Jurkat, Clone E6-1 (cell line): ENCODE measurements around the gene WDR76. TPM values are rescaled to one million over a fixed set of nuclear protein-coding genes. Genes with fewer than 3 reads are reported as not detected.
"Not testable (repeated sequence)": the region's sequence is repeated elsewhere in the genome, so short reads cannot be mapped to it uniquely, and the experiment has no call there.

Experiments used
- DNase-seq: peaks from one replicate; pipeline ENCODE4 v3.0.0-alpha.2; 2011; ENCODE audit warnings: low read depth, low spot score
- H3K4me3 ChIP-seq: 2 replicates; pipeline ENCODE4 v1.5.1; 2011; ENCODE audit warnings: mild to moderate bottlenecking, low read length, control low read depth, moderate library complexity
- polyA plus RNA-seq: library from polyadenylated mRNA; unstranded; fragments of >200 nt; gene quantifications from one replicate; pipeline ENCODE4 v1.2.1, GENCODE V29; 2012; ENCODE audit warnings: missing spikeins; ENCODE audit not compliant: insufficient read length, insufficient read depth

Gene WDR76
- 57.1 TPM for polyA plus RNA-seq

- peak; percentile 79 for DNase-seq
- peak within 1 kb of the TSS; percentile 83 for H3K4me3 ChIP-seq
These were observed at the start of gene WDR76 for GRCh38 chr15:43826508-43827341. WDR76 (plus strand) TSS chr15:43827002; CDS start chr15:43827033, 31 bp downstream.

DNA sequence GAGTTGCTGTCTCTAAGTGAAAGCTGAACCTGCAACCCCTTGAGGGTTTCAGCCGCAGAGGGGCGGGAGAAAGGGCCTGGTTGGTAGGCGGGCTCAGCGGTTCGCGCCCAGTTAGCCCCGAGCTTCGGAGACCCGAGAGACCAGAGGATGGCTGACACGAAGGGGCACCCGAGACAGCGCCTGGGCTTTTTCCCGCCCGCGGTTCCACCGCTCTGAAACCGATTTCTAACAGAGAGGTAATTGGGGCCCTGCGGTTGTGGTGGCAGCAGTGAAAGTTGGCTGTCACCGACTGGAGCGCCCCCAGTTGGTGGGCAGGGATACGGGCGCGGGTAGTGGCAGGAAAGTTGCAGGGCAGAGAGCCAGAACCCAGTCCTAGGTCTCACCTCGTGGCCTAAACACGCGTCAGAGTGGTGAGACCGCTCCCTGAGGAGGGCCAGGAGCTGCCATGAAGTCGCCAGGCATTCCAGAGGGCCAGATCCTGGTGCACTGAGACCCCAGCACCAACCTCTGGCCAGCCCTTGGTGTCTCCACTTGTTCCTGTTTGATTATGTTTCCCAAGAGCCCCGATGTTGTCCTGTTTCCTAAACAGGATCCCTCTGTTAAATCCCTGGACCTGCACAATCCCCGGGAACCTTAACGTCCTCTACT, 49.4 kb upstream of the WDR76 start:
- DNase-seq = peak; percentile 77
- H3K4me3 ChIP-seq = peak overlapping the region; percentile 76

GRCh38 chr15:43779016-43779415, 47.8 kb upstream of the WDR76 start:
- no peak overlapping the region for H3K4me3 ChIP-seq
- no peak for DNase-seq

DNA sequence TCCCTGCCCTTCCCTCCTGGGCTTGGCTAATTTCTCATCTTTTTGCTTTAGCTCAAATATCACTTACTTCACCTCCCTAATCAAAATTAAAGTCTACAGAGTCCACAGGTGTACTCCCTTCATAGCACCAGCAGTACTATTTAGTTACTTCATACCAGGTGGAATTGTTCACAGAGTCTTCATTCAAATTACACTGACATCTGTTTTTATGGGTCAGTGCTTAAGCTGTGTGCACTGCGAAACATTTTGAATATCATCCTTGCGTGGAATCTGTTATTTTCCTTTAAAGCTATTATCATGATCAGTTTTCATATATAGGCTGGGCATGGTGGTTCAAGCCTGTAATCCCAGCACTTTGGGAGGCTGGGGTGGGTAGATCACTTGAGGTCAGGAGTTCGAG, 37.4 kb upstream of the WDR76 start:
- DNase-seq = no peak
- no peak overlapping the region for H3K4me3 ChIP-seq

GRCh38 chr15:43791993-43792760, 34.6 kb upstream of the WDR76 start, which contains the start of gene SERF2:
SERF2 (plus strand) TSS chr15:43792320; CDS start chr15:43792377, 57 bp downstream.
- H3K4me3 ChIP-seq = peak within 1 kb of the TSS; percentile 100
- DNase-seq = peak; percentile 99

GRCh38 chr15:43792761-43793476, 33.9 kb upstream of the WDR76 start:
- H3K4me3 ChIP-seq = peak overlapping the region; percentile 100
- DNase-seq = no peak

DNA sequence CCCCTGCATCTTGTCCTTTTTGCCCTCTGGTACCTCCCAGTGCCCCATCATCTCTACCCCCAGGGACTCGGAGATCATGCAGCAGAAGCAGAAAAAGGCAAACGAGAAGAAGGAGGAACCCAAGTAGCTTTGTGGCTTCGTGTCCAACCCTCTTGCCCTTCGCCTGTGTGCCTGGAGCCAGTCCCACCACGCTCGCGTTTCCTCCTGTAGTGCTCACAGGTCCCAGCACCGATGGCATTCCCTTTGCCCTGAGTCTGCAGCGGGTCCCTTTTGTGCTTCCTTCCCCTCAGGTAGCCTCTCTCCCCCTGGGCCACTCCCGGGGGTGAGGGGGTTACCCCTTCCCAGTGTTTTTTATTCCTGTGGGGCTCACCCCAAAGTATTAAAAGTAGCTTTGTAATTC, 33.2 kb upstream of the WDR76 start:
- peak overlapping the region; percentile 100 for H3K4me3 ChIP-seq
- no peak for DNase-seq

DNA sequence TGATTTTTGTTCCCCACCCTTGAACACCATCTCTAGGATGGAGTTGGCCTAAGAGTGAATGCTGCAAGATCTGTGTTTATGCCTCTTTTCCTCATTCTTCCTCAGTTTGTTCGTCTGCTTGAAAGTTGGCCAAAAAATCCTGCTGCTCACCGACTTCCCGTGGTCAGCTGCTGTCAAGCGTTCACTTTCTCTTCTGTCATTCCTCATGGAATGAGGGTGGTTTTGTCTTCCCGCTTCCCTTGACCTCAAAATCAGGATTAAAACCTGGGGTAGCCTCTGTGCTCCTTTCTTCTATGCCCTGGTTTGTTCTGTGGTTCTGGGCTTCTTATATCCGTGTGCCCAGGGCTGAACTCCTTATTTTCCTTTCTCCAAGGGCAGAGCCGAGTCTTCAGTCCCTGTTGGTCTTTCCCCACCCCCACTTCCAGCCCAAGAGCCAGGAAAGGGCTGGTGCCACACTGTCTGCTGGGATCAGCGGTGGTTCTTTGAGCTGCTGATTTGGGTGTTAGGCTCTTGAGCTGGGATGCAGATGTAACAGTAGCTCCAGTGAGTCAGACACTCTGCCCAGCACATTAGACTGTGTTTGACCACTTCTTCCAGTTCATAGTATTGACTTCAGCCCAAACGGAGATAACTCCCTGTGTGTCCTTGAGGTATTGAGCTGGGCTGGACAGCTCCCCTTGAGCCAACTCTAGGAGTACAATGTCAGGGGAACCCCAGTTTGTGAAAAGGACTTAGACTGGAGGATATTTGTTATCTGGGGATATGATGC, 32.3 kb upstream of the WDR76 start:
- H3K4me3 ChIP-seq = no peak overlapping the region
- no peak for DNase-seq

- no peak overlapping the region for H3K4me3 ChIP-seq
- no peak for DNase-seq
These were observed 31.6 kb upstream of the WDR76 start for GRCh38 chr15:43795197-43795596.

DNA sequence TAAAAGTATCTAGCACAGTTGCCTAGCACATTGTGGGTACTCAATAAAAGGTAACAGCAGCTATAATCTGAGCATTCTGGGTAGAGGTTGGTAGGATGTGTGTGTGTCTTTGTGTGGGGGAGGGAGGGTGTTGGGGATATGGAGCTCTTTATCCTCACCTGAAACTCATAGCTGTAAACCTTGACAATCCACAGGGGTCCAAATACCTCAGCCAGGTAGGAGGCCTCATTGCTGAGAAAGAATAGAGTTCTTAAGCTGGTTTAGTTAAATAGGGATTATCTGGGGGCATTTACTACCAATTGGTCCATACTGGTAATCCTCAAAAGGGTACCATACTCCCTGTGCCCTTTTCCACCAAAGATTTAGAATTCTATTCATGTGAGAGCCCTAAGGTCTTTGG, 30.8 kb upstream of the WDR76 start:
- H3K4me3 ChIP-seq = no peak overlapping the region
- no peak for DNase-seq

DNA sequence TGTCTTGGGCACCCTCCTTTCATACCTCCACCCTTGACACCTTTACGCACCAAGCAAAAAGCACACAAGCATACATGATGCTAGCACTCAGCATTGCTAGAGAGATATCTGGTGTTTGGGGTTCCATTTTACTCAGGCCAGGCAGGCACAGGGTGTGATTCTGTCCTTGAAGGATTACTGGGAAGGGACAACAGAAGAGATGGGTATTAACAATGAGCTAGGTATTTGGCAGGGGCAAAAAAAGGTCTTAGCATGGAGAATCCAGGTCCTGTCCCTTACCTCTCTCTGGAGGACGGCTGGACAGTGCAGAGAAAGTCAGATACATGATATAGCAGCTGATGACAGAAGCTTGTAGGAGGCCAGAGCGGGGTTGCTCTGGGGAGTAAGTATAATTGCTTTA, 30.2 kb upstream of the WDR76 start:
- no peak overlapping the region for H3K4me3 ChIP-seq
- DNase-seq = no peak

- no peak overlapping the region for H3K4me3 ChIP-seq
- DNase-seq = no peak
These were observed 27.4 kb upstream of the WDR76 start for GRCh38 chr15:43799209-43799944.

GRCh38 chr15:43799945-43800285, 26.9 kb upstream of the WDR76 start, which contains the start of gene SERINC4:
SERINC4 (minus strand) TSS chr15:43800220; CDS start chr15:43799986, 234 bp downstream.
- peak within 1 kb of the TSS; percentile 97 for H3K4me3 ChIP-seq
- DNase-seq = no peak

DNA sequence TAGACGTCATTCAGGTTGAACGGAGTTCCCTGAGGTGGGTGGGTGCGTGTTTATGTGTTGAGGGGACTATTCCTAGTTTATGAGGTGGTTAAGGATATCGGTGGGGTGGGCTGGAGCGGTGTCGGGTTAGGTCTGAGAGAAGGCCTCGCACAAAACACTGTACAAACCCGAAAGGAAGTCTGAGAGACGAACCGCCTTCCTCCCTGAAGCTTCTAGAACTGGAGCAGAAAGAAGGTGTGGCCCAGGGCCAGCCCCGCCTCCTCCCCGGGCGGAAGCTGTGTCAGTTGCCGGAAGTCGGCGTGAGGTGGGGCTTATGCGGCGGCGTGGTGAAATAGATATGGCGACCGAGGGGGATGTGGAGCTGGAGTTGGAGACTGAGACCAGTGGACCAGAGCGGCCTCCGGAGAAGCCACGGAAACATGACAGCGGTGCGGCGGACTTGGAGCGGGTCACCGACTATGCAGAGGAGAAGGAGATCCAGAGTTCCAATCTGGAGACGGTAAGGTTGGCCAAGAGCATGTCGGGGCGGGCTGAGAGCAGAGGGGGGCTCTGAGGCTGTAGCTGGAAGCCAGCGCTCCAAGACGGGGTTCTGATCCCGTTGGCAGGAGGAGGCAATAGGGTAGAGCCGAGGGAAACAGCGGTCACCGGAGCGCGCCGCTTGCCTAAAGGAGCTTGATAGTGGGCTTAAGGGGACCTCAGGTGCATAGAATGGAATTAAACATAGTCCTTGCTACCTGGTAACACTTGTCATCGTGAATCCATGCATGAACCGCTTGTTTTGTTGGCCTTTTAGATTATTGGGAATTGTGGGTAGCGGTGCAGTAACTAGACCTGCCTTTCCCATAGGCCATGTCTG, 26.3 kb upstream of the WDR76 start, which contains the start of gene HYPK:
TSS of gene HYPK (plus strand) at position 314 of the 856 bp plus-strand sequence. CDS start at position 338, 24 bp downstream.
- H3K4me3 ChIP-seq = peak within 1 kb of the TSS; percentile 97
- peak; percentile 78 for DNase-seq

GRCh38 chr15:43802676-43803075, 24.1 kb upstream of the WDR76 start:
- not testable (repeated sequence) for H3K4me3 ChIP-seq, DNase-seq

- no peak for DNase-seq
- no peak overlapping the region for H3K4me3 ChIP-seq
These were observed 18.3 kb upstream of the WDR76 start for GRCh38 chr15:43808435-43808950.
